CD4-positive, alpha-beta T cell (primary cell): ENCODE results near the gene LRGUK. TPM values are rescaled to one million over a fixed set of nuclear protein-coding genes. Genes with fewer than 3 reads are reported as not detected.

Experiments
- ATAC-seq: fragments of 200-7000 bp; cut with Tn5 transposase; one replicate; pipeline ENCODE4 v1.10.0; 2022; ENCODE audit warnings: mild to moderate bottlenecking; ENCODE audit not compliant: poor library complexity
- CTCF ChIA-PET: fragments of 350-600 bp; sonication (Branson Sonifier 250); formaldehyde crosslinking; loops from one replicate; lab custom pipeline; 2021; ENCODE audit warnings: antibody characterized with exemption, inconsistent platforms; lab: Charles Lee
- POLR2A ChIA-PET: fragments of 350-600 bp; sonication (Branson Sonifier 250); formaldehyde crosslinking; loops from one replicate; lab custom pipeline; 2021; ENCODE audit warnings: antibody characterized with exemption, inconsistent platforms; lab: Charles Lee
- DNase-seq, 14 experiments: peaks; one replicate each; pipeline ENCODE4 v3.0.0-alpha.2; 2013 to 2020; ENCODE audit warnings: mixed read lengths in 2 of 14
- H3K27ac ChIP-seq, 2 donors: one replicate each; pipeline versions ENCODE4 v1.5.1 to v1.7.0; 2013; ENCODE audit warnings: low read length in 2 of 2, low read depth in 1 of 2, mild to moderate bottlenecking in 1 of 2
- H3K27me3 ChIP-seq, 2 experiments: 1 replicate in 1 of 2; 2 replicates in 1 of 2; pipeline versions ENCODE4 v1.6.1 to v1.7.0; 2013; ENCODE audit warnings: low read length in 2 of 2, control low read depth in 1 of 2, mild to moderate bottlenecking in 1 of 2, moderate library complexity in 1 of 2; ENCODE audit not compliant: insufficient read depth in 2 of 2, control insufficient read depth in 1 of 2
- H3K36me3 ChIP-seq: one replicate; pipeline ENCODE4 v1.6.1; 2013; ENCODE audit warnings: low read length, control low read depth; ENCODE audit not compliant: insufficient read depth
- H3K4me1 ChIP-seq: one replicate; pipeline ENCODE4 v1.6.1; 2013; ENCODE audit warnings: low read length, control low read depth; ENCODE audit not compliant: insufficient read depth
- H3K4me3 ChIP-seq: one replicate; pipeline ENCODE4 v1.5.1; 2013; ENCODE audit warnings: mild to moderate bottlenecking, low read length, moderate library complexity
- H3K9me3 ChIP-seq, 2 experiments: 1 replicate in 1 of 2; 2 replicates in 1 of 2; pipeline versions ENCODE4 v1.6.1 to v1.7.0; 2013; ENCODE audit warnings: low read length in 2 of 2, mild to moderate bottlenecking in 2 of 2, control low read depth in 1 of 2, moderate library complexity in 1 of 2; ENCODE audit not compliant: control insufficient read depth in 1 of 2, insufficient read depth in 1 of 2
- H3K27ac Mint-ChIP-seq: one replicate; pipeline ENCODE4 v1.8.0; 2020; ENCODE audit warnings: mixed read lengths
- H3K27me3 Mint-ChIP-seq: one replicate; pipeline ENCODE4 v1.8.0; 2021; ENCODE audit warnings: mixed read lengths
- H3K36me3 Mint-ChIP-seq: one replicate; pipeline ENCODE4 v1.8.0; 2021; ENCODE audit warnings: low read depth, mixed read lengths
- H3K4me1 Mint-ChIP-seq: one replicate; pipeline ENCODE4 v1.8.0; 2021; ENCODE audit warnings: low read depth, mixed read lengths
- H3K4me3 Mint-ChIP-seq: one replicate; pipeline ENCODE4 v1.8.0; 2020; ENCODE audit warnings: mild to moderate bottlenecking, mixed read lengths
- H3K9me3 Mint-ChIP-seq: one replicate; pipeline ENCODE4 v1.8.0; 2020; ENCODE audit warnings: mixed read lengths
- CTCF ChIP-seq: fragments of 200-600 bp; IDR thresholded peaks from one replicate; pipeline ENCODE4 v1.8.0; 2022; ENCODE audit warnings: antibody characterized with exemption, mild to moderate bottlenecking
- intact Hi-C, 2 experiments: fragments of 100-400 bp; cut with DNase I in 1 of 2; cut with micrococcal nuclease in 1 of 2; formaldehyde crosslinking; loops; one replicate each; pipeline versions ENCODE4 v1.15.1 to v1.9.0; 2023 to 2025; cut with DNase I, micrococcal nuclease
- total RNA-seq, 174 experiments: library from RNA in 2 of 174; stranded (reverse) in 2 of 174; gene quantifications; one replicate each; pipeline ENCODE4 v1.2.3 and lab custom pipeline; 2021 to 2026

The LRGUK gene
- total RNA-seq, 2 experiments from 2014 or later: 0.20 to 0.27 TPM

GRCh38 chr7:134085311-134085710, 41.8 kb upstream of the LRGUK start:
- intact Hi-C loops: no loop called here
- ChIA-PET POLR2A (no interaction called here), CTCF (no interaction called here)
- Histone ChIP-seq H3K4me3 (no peak overlapping the region), H3K36me3 (no peaks in the 10 kb centered on the region), H3K27me3 (no peaks in the 10 kb centered on the region), H3K27ac (no peak overlapping the region), H3K4me1 (no peaks in the 10 kb centered on the region), H3K9me3 (peaks cover 0 to 16% of the 10 kb centered on the region in 2 experiments)
- DNase-seq (no peak), ATAC-seq (no peak)
- Mint-ChIP-seq H3K36me3 (peaks cover 6% of the 10 kb centered on the region), H3K27ac (no peak overlapping the region), H3K27me3 (no peaks in the 10 kb centered on the region), H3K4me1 (no peaks in the 10 kb centered on the region), H3K9me3 (peaks cover 10% of the 10 kb centered on the region), H3K4me3 (no peak overlapping the region)
- no peak for TF ChIP-seq CTCF

GRCh38 chr7:134086998-134087735, 40.0 kb upstream of the LRGUK start:
- Histone ChIP-seq H3K27ac (no peak overlapping the region), H3K4me1 (no peaks in the 10 kb centered on the region), H3K4me3 (no peak overlapping the region), H3K27me3 (no peaks in the 10 kb centered on the region), H3K9me3 (peaks cover 0 to 16% of the 10 kb centered on the region in 2 experiments), H3K36me3 (no peaks in the 10 kb centered on the region)
- CTCF ChIA-PET: no interaction called here
- POLR2A ChIA-PET: no interaction called here
- Mint-ChIP-seq H3K4me3 (no peak overlapping the region), H3K9me3 (peaks cover 13% of the 10 kb centered on the region), H3K36me3 (peaks cover 6% of the 10 kb centered on the region), H3K4me1 (no peaks in the 10 kb centered on the region), H3K27ac (no peak overlapping the region), H3K27me3 (no peaks in the 10 kb centered on the region)
- intact Hi-C loops: no loop called here
- TF ChIP-seq CTCF: no peak
- ATAC-seq (no peak), DNase-seq (no peak)

- H3K9me3 ChIP-seq: peaks cover 0 to 16% of the 10 kb centered on the region in 2 experiments
- DNase-seq (no peak), ATAC-seq (no peak)
- CTCF ChIA-PET: no interaction called here
- no peaks in the 10 kb centered on the region for H3K4me1 Mint-ChIP-seq
- intact Hi-C loops: no loop called here
- no peak overlapping the region for H3K4me3 Mint-ChIP-seq
- H3K9me3 Mint-ChIP-seq: peaks cover 13% of the 10 kb centered on the region
- POLR2A ChIA-PET: no interaction called here
- no peaks in the 10 kb centered on the region for H3K36me3 ChIP-seq
- no peak overlapping the region for H3K27ac Mint-ChIP-seq
- H3K27me3 ChIP-seq: no peaks in the 10 kb centered on the region
- peaks cover 6% of the 10 kb centered on the region for H3K36me3 Mint-ChIP-seq
- no peak overlapping the region for H3K27ac ChIP-seq
- TF ChIP-seq CTCF: no peak
- H3K4me3 ChIP-seq: no peak overlapping the region
- H3K27me3 Mint-ChIP-seq: no peaks in the 10 kb centered on the region
- H3K4me1 ChIP-seq: no peaks in the 10 kb centered on the region
Observed at GRCh38 chr7:134088199-134088598, 38.9 kb upstream of the LRGUK start.
